ENCODE data around the gene PDK4. TPM values are rescaled to one million over a fixed set of nuclear protein-coding genes. Genes with fewer than 3 reads are reported as not detected.

PDK4 gene
- total and polyA plus RNA-seq, 10 of the 15 experiments (the other 5 are each of a cell fraction or from before 2014, with no cell fraction given): 0.03 to 0.46 TPM; not detected in 8

DNA sequence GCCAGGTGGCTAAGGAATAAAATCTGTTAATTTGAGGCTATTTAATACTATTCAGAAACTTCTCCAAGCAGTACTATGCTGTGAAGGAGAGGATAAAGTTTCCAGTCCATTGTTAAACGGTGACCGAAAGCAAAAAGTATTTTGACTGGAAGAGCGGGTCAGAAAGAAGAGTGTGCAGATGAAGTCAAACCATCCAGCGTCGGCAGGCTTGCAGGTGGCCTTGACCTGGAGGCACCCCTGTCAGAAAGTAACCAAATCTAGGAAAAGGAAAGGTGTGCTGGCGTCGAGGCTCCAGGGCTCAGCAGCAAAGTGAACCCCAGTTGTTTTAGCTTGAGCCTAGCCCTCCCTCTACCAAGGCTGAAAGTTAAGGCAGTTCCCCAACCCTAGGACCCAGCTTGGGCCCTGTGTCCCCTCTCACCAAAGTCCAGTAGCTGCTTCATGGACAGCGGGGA lies 544 bp downstream of the PDK4 start:
- H3K79me2 ChIP-seq (ENCODE audit: control insufficient read depth, insufficient read depth, low read length): no peaks in the 10 kb centered on the region
- no TSS peak for BruUV-seq (replicated peaks)
- 61% methylated on average over 8 of the region's 8 CpGs for WGBS (ENCODE audit: insufficient coverage, insufficient replicate concordance, low lambda C conversion rate, missing lambda C conversion rate)
- intact Hi-C loops (cut with micrococcal nuclease; ENCODE audit: unreplicated experiment) (no loop called here), in situ Hi-C loops (cut with MboI) (no loop called here)
- no peak overlapping the region for H3K4me2 ChIP-seq (ENCODE audit: control insufficient read depth, insufficient read depth)
- RAD21 ChIA-PET (ENCODE audit: unreplicated experiment): no interaction called here
- POLR2A ChIA-PET: no interaction called here
- no peak overlapping the region for H2AFZ ChIP-seq (ENCODE audit: control insufficient read depth, low read depth, low read length)
- no peaks in the 10 kb centered on the region for H3K36me3 ChIP-seq (ENCODE audit: control insufficient read depth in 2 of 2, insufficient read depth in 2 of 2, low read length in 1 of 2)
- H3K4me1 ChIP-seq (ENCODE audit: control insufficient read depth, insufficient read depth, low read length): no peaks in the 10 kb centered on the region
- H3K27me3 ChIP-seq (replicated peaks in 1 of 2; ENCODE audit: control insufficient read depth in 2 of 2, insufficient read depth in 2 of 2, low read length in 1 of 2): peaks cover 2 to 5% of the 10 kb centered on the region in 2 experiments; a peak in 3 of 4 replicates
- H3K9me3 ChIP-seq (replicated peaks; ENCODE audit: control insufficient read depth, insufficient read depth, low read length): no peaks in the 10 kb centered on the region
- no peak for ATAC-seq
- FAIRE-seq: no peak
- no peaks in the 10 kb centered on the region for H4K20me1 ChIP-seq (ENCODE audit: control insufficient read depth, insufficient read depth)
- no peak overlapping the region for H3K9ac ChIP-seq (ENCODE audit: control insufficient read depth, insufficient read depth, low read length)
- H3K4me3 ChIP-seq: no peak overlapping the region
- CTCF ChIA-PET: no interaction called here
- H3K27ac ChIP-seq (ENCODE audit: control insufficient read depth, insufficient read depth): no peak overlapping the region
- SMC1A ChIA-PET (ENCODE audit: uncharacterized antibody, unreplicated experiment): no interaction called here
- no peak for DNase-seq (ENCODE audit: low read depth, low spot score)
- TF ChIP-seq ASH2L (IDR thresholded peaks at IDR 0.05; ENCODE audit: borderline replicate concordance, low read depth) (no peak), RELA (IDR thresholded peaks at IDR 0.05; ENCODE audit: borderline replicate concordance, partially characterized antibody) (no peak), RUNX3 (IDR thresholded peaks at IDR 0.05; ENCODE audit: low read length) (no peak), MTA3 (IDR thresholded peaks at IDR 0.05; ENCODE audit: borderline replicate concordance, low read length) (no peak), NFYA (IDR thresholded peaks at IDR 0.05; ENCODE audit: borderline replicate concordance, low read depth, low read length) (no peak), CREB1 (IDR thresholded peaks at IDR 0.05; ENCODE audit: low read depth) (no peak), JUND (IDR thresholded peaks at IDR 0.05; ENCODE audit: low read depth, low read length) (no peak), POLR2AphosphoS2 (IDR thresholded peaks at IDR 0.05; ENCODE audit: low read depth, low read length) (no peak), RCOR1 (conservative IDR thresholded peaks at IDR 0.05; ENCODE audit: low read depth, low read length) (no peak), EED (IDR thresholded peaks at IDR 0.05; ENCODE audit: low read depth) (no peak)
- TF ChIP-seq, protein P1, sequence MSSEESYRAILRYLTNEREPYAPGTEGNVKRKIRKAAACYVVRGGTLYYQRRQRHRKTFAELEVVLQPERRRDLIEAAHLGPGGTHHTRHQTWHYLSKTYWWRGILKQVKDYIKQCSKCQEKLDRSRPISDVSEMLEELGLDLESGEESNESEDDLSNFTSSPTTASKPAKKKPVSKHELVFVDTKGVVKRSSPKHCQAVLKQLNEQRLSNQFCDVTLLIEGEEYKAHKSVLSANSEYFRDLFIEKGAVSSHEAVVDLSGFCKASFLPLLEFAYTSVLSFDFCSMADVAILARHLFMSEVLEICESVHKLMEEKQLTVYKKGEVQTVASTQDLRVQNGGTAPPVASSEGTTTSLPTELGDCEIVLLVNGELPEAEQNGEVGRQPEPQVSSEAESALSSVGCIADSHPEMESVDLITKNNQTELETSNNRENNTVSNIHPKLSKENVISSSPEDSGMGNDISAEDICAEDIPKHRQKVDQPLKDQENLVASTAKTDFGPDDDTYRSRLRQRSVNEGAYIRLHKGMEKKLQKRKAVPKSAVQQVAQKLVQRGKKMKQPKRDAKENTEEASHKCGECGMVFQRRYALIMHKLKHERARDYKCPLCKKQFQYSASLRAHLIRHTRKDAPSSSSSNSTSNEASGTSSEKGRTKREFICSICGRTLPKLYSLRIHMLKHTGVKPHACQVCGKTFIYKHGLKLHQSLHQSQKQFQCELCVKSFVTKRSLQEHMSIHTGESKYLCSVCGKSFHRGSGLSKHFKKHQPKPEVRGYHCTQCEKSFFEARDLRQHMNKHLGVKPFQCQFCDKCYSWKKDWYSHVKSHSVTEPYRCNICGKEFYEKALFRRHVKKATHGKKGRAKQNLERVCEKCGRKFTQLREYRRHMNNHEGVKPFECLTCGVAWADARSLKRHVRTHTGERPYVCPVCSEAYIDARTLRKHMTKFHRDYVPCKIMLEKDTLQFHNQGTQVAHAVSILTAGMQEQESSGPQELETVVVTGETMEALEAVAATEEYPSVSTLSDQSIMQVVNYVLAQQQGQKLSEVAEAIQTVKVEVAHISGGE (CRISPR knock-in tag; IDR thresholded peaks at IDR 0.05): no peak
- TF ChIP-seq, protein P2, sequence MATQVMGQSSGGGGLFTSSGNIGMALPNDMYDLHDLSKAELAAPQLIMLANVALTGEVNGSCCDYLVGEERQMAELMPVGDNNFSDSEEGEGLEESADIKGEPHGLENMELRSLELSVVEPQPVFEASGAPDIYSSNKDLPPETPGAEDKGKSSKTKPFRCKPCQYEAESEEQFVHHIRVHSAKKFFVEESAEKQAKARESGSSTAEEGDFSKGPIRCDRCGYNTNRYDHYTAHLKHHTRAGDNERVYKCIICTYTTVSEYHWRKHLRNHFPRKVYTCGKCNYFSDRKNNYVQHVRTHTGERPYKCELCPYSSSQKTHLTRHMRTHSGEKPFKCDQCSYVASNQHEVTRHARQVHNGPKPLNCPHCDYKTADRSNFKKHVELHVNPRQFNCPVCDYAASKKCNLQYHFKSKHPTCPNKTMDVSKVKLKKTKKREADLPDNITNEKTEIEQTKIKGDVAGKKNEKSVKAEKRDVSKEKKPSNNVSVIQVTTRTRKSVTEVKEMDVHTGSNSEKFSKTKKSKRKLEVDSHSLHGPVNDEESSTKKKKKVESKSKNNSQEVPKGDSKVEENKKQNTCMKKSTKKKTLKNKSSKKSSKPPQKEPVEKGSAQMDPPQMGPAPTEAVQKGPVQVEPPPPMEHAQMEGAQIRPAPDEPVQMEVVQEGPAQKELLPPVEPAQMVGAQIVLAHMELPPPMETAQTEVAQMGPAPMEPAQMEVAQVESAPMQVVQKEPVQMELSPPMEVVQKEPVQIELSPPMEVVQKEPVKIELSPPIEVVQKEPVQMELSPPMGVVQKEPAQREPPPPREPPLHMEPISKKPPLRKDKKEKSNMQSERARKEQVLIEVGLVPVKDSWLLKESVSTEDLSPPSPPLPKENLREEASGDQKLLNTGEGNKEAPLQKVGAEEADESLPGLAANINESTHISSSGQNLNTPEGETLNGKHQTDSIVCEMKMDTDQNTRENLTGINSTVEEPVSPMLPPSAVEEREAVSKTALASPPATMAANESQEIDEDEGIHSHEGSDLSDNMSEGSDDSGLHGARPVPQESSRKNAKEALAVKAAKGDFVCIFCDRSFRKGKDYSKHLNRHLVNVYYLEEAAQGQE (IDR thresholded peaks at IDR 0.05; ENCODE audit: low read depth, low read length): no peak
- TF ChIP-seq, protein P3, sequence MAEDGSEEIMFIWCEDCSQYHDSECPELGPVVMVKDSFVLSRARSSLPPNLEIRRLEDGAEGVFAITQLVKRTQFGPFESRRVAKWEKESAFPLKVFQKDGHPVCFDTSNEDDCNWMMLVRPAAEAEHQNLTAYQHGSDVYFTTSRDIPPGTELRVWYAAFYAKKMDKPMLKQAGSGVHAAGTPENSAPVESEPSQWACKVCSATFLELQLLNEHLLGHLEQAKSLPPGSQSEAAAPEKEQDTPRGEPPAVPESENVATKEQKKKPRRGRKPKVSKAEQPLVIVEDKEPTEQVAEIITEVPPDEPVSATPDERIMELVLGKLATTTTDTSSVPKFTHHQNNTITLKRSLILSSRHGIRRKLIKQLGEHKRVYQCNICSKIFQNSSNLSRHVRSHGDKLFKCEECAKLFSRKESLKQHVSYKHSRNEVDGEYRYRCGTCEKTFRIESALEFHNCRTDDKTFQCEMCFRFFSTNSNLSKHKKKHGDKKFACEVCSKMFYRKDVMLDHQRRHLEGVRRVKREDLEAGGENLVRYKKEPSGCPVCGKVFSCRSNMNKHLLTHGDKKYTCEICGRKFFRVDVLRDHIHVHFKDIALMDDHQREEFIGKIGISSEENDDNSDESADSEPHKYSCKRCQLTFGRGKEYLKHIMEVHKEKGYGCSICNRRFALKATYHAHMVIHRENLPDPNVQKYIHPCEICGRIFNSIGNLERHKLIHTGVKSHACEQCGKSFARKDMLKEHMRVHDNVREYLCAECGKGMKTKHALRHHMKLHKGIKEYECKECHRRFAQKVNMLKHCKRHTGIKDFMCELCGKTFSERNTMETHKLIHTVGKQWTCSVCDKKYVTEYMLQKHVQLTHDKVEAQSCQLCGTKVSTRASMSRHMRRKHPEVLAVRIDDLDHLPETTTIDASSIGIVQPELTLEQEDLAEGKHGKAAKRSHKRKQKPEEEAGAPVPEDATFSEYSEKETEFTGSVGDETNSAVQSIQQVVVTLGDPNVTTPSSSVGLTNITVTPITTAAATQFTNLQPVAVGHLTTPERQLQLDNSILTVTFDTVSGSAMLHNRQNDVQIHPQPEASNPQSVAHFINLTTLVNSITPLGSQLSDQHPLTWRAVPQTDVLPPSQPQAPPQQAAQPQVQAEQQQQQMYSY (CRISPR knock-in tag; IDR thresholded peaks at IDR 0.05): no peak

All from GM12878 (cell line).